Epithelial cell of esophagus (primary cell): ENCODE data around the gene SUGCT.

Experiments used
- DNase-seq: peaks from one replicate; pipeline ENCODE4 v3.0.0; 2010; ENCODE audit warnings: low read depth
- H3K4me3 ChIP-seq: 2 replicates; pipeline ENCODE4 v1.5.1; 2011; ENCODE audit warnings: mild to moderate bottlenecking, low read length, control low read depth
- CTCF ChIP-seq: IDR thresholded peaks from 2 replicates; pipeline ENCODE4 v1.5.1; 2011; ENCODE audit warnings: low read depth, mild to moderate bottlenecking, low read length, control low read depth, inconsistent platforms; ENCODE audit not compliant: insufficient read depth; ENCODE audit errors: missing control alignments

The SUGCT gene

GRCh38 chr7:40374575-40374974 is 239.8 kb downstream of the SUGCT start:
- H3K4me3 ChIP-seq = no peak overlapping the region
- no peak for TF ChIP-seq CTCF
- DNase-seq = peak; percentile 77

GRCh38 chr7:40380111-40380510 is 245.3 kb downstream of the SUGCT start:
- no peak overlapping the region for H3K4me3 ChIP-seq
- no peak for TF ChIP-seq CTCF
- DNase-seq = no peak

- no peak overlapping the region for H3K4me3 ChIP-seq
- TF ChIP-seq CTCF = no peak
Measured at GRCh38 chr7:40382145-40382544, 247.3 kb downstream of the SUGCT start.

GRCh38 chr7:40393660-40394059 is 258.9 kb downstream of the SUGCT start:
- DNase-seq = no peak
- TF ChIP-seq CTCF = no peak
- no peak overlapping the region for H3K4me3 ChIP-seq

More at GRCh38 chr7:40382145-40382544, 247.3 kb downstream of the SUGCT start:
- DNase-seq = no peak

GRCh38 chr7:40394400-40394799 is 259.6 kb downstream of the SUGCT start:
- DNase-seq = no peak
- H3K4me3 ChIP-seq = no peak overlapping the region
- no peak for TF ChIP-seq CTCF

- no peak for TF ChIP-seq CTCF
- no peak overlapping the region for H3K4me3 ChIP-seq
- DNase-seq = no peak
Measured at GRCh38 chr7:40400525-40400924, 265.7 kb downstream of the SUGCT start.

GRCh38 chr7:40401406-40401805 is 266.6 kb downstream of the SUGCT start:
- no peak for DNase-seq
- no peak for TF ChIP-seq CTCF
- H3K4me3 ChIP-seq = no peak overlapping the region
